WERI-Rb-1 (cell line): Measurements from ENCODE around the gene FBRSL1.

Experiments
- DNase-seq: peaks from one replicate; pipeline ENCODE4 v3.0.0-alpha.2; 2020
- H3K27ac ChIP-seq: fragments of 250-450 bp; sonication (Bioruptor Pico); 2 replicates; pipeline ENCODE4 v1.5.1; 2020; ENCODE audit warnings: mild to moderate bottlenecking, moderate library complexity
- H3K27me3 ChIP-seq: fragments of 250-450 bp; sonication (Bioruptor Pico); 2 replicates; pipeline ENCODE4 v1.5.1; 2021; ENCODE audit warnings: mild to moderate bottlenecking, low read depth, moderate library complexity; ENCODE audit not compliant: insufficient read depth, severe bottlenecking
- H3K36me3 ChIP-seq: fragments of 250-450 bp; sonication (Bioruptor Pico); 2 replicates; pipeline ENCODE4 v1.5.1; 2020; ENCODE audit warnings: mild to moderate bottlenecking, moderate library complexity
- H3K4me3 ChIP-seq: 2 replicates; pipeline ENCODE4 v1.5.1; 2011; ENCODE audit warnings: low read depth, mild to moderate bottlenecking, control low read depth, low read length
- H3K9me3 ChIP-seq: fragments of 250-450 bp; sonication (Bioruptor Pico); 2 replicates; pipeline ENCODE4 v1.5.1; 2021; ENCODE audit warnings: mild to moderate bottlenecking, moderate library complexity; ENCODE audit not compliant: severe bottlenecking
- CTCF ChIP-seq: IDR thresholded peaks from 2 replicates; pipeline ENCODE4 v1.5.1; 2011; ENCODE audit warnings: low read depth, mild to moderate bottlenecking, control low read depth, inconsistent platforms, low read length

The FBRSL1 gene

GRCh38 chr12:132517013-132517739, 27.2 kb downstream of the FBRSL1 start:
- no peaks in the 10 kb centered on the region for H3K27me3 ChIP-seq
- H3K4me3 ChIP-seq = no peak overlapping the region
- DNase-seq = no peak
- no peak overlapping the region for H3K27ac ChIP-seq
- H3K36me3 ChIP-seq = peaks cover 17% of the 10 kb centered on the region
- H3K9me3 ChIP-seq = peaks cover 12% of the 10 kb centered on the region
- no peak for TF ChIP-seq CTCF

GRCh38 chr12:132517740-132518100, 27.8 kb downstream of the FBRSL1 start:
- Histone ChIP-seq H3K36me3 (peaks cover 14% of the 10 kb centered on the region), H3K27me3 (no peaks in the 10 kb centered on the region), H3K27ac (no peak overlapping the region), H3K4me3 (no peak overlapping the region), H3K9me3 (peaks cover 12% of the 10 kb centered on the region)
- TF ChIP-seq CTCF = no peak
- DNase-seq = no peak

GRCh38 chr12:132518354-132518992, 28.5 kb downstream of the FBRSL1 start:
- H3K9me3 ChIP-seq = peaks cover 12% of the 10 kb centered on the region
- H3K4me3 ChIP-seq = no peak overlapping the region
- no peaks in the 10 kb centered on the region for H3K27me3 ChIP-seq
- no peak for DNase-seq
- peaks cover 14% of the 10 kb centered on the region for H3K36me3 ChIP-seq
- TF ChIP-seq CTCF = no peak
- no peak overlapping the region for H3K27ac ChIP-seq

- Histone ChIP-seq H3K27ac (no peak overlapping the region), H3K4me3 (no peak overlapping the region), H3K27me3 (no peaks in the 10 kb centered on the region), H3K9me3 (peaks cover 12% of the 10 kb centered on the region), H3K36me3 (peaks cover 9% of the 10 kb centered on the region)
- DNase-seq = no peak
- TF ChIP-seq CTCF = no peak
These were observed 30.7 kb downstream of the FBRSL1 start for GRCh38 chr12:132520421-132521199.

GRCh38 chr12:132521200-132521580, 31.2 kb downstream of the FBRSL1 start:
- no peak for TF ChIP-seq CTCF
- no peaks in the 10 kb centered on the region for H3K27me3 ChIP-seq
- H3K9me3 ChIP-seq = peaks cover 12% of the 10 kb centered on the region
- no peak overlapping the region for H3K4me3 ChIP-seq
- H3K36me3 ChIP-seq = peaks cover 9% of the 10 kb centered on the region
- no peak for DNase-seq
- H3K27ac ChIP-seq = peak overlapping the region; percentile 81
